Brain microvascular endothelial cell (primary cell): Measurements from ENCODE around the gene CNBP.

ENCODE experiments used
- DNase-seq: peaks from one replicate; pipeline ENCODE4 v3.0.0-alpha.2; 2020
- H3K27ac ChIP-seq: fragments of 250-450 bp; sonication (Bioruptor Pico); 2 replicates; pipeline ENCODE4 v1.5.1; 2020; ENCODE audit warnings: mild to moderate bottlenecking, moderate library complexity
- H3K27me3 ChIP-seq: fragments of 250-450 bp; sonication (Bioruptor Pico); replicated peaks from 2 replicates; pipeline ENCODE4 v1.5.1; 2020; ENCODE audit warnings: mild to moderate bottlenecking
- H3K36me3 ChIP-seq: fragments of 250-450 bp; sonication (Bioruptor Pico); replicated peaks from 2 replicates; pipeline ENCODE4 v1.5.1; 2020; ENCODE audit warnings: mild to moderate bottlenecking
- H3K4me3 ChIP-seq: 2 replicates; pipeline ENCODE4 v1.5.1; 2011; ENCODE audit warnings: low read depth, mild to moderate bottlenecking, control low read depth, low read length, moderate library complexity
- in situ Hi-C: cut with HindIII; loops from 2 replicates; pipeline ENCODE4 v1.10.0; 2017; ENCODE audit warnings: low sequenced_read_pairs, low pct_ligation_motif_present
- TF ChIP-seq, protein P1 (sequence below): IDR thresholded peaks from 2 replicates; pipeline ENCODE4 v1.5.1; 2011; ENCODE audit warnings: low read depth, mild to moderate bottlenecking, moderate library complexity, low read length, control low read depth, inconsistent platforms; ENCODE audit errors: missing control alignments

CNBP gene

DNA sequence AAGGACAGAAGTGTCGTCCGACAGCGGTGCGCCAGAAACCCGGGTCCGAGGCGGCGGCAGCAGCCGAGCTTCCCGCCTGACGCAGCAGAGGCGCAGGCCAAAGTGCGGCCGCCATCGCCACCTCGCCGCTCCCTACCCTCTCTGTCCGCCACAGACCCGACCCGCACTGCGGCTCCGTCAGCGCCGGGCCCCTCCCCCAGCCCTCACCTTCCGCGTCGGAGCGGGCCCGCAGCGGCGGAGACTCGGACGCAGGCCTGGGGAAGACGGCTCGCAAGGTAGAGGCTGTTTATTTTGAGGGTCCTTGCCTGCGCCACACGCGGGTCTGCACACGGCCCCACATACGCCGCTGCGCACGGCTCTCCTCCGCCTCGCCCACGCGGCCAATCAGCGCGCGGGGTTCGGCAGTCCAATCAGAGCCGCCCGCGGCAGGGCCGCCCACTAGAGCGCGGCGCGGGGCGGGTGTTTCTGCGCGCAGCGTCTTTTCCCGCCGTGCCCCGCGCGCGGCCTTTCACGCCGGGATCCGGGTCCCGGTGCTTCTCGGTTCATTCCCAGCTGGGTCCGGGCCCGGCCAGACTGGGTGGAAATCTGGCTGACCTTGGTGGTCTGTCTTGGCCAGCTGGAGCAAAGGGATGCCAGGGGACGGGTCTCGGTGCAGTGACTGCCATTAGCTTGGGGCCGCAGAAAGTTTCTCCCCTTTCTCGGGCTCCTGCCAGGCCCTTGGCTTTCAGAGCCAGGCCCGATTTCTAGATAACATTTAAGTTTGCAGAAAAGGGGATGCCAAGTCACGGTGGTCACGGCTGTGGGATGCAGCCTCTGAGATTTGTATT lies at the start of gene CNBP:
Gene CNBP (minus strand): TSS at position 328 of the 827 bp plus-strand sequence. CDS start 12,139 bp downstream, outside the sequence.
- peak; percentile 82 for DNase-seq
- Histone ChIP-seq H3K4me3 (peak within 1 kb of the TSS; percentile 99), H3K27ac (peak within 1 kb of the TSS; percentile 94), H3K27me3 (no peaks in the 10 kb centered on the region), H3K36me3 (peaks cover 11% of the 10 kb centered on the region)
- in situ Hi-C loops = no loop called here
- TF ChIP-seq, protein P1, sequence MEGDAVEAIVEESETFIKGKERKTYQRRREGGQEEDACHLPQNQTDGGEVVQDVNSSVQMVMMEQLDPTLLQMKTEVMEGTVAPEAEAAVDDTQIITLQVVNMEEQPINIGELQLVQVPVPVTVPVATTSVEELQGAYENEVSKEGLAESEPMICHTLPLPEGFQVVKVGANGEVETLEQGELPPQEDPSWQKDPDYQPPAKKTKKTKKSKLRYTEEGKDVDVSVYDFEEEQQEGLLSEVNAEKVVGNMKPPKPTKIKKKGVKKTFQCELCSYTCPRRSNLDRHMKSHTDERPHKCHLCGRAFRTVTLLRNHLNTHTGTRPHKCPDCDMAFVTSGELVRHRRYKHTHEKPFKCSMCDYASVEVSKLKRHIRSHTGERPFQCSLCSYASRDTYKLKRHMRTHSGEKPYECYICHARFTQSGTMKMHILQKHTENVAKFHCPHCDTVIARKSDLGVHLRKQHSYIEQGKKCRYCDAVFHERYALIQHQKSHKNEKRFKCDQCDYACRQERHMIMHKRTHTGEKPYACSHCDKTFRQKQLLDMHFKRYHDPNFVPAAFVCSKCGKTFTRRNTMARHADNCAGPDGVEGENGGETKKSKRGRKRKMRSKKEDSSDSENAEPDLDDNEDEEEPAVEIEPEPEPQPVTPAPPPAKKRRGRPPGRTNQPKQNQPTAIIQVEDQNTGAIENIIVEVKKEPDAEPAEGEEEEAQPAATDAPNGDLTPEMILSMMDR = no peak

DNA sequence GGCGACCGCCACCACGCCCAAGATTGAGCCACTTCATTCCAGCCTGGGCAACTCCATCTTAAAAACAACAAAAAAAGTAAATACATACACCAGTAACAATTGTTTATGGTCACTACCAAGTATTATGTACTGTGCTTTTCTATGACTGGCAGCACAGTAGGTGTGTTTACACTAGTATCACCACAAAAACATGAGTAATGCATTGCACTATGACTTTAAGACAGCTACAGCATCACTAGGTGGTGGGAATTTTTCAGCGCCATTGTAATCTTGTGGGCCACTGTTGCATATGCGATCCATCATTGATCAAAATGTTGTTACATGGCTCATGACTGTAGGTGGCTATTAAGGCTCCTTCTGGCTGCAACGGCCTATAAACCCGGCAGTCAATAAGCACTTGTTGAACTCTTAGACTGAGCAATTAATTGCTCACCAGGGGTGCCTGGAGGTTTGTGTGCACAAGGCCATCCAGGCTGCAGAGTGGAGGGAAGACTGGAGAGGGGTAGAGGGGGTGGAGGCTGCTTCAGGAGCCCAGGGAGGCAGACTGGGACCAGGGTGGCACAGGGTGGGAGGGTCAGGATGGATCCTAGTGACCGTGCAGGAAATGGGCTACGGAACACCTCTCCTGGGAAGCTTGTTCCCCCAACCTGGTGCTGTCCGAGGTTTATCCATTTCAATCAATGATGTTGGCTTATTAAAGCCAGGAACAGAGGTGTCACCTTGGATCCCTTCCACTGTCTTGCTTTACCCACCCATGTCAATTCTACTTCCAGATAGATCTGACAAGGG lies 47.8 kb upstream of the CNBP start:
- Histone ChIP-seq H3K27me3 (no peaks in the 10 kb centered on the region), H3K4me3 (no peak overlapping the region), H3K27ac (peak overlapping the region; percentile 33), H3K36me3 (no peaks in the 10 kb centered on the region)
- TF ChIP-seq, protein P1 = no peak
- peak; percentile 28 for DNase-seq
- in situ Hi-C loops = no loop called here

DNA sequence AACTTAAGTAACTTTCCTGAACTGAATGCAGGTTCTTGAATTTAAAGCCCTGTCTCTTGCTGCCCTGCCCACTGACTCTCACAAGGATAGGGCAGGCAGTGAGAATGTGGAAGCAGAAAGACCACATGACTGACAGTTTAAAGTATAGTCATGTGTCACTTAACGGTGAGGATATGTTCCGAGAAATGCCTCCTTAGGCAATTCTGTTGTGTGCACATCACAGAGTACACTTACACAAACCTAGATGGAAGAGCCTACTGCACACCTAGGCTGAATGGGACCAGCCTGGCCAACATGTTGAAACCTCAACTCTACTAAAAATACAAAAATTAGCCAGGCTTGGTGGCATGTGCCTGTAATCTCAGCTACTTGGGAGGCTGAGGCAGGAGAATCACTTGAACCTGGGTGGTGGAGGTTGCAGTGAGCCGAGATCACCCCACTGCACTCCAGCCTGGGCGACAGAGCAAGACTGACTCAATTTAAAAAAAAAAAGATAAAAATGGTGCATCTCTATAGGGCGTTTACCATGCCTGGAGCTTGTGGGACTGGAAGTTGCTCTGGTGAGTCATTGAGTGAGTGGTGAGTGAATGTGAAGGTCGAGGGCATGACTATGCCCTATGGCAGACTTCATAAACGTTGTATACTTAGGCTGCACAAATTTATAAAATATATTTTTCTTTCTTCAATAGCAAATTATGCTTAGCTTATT lies 46.8 kb upstream of the CNBP start:
- TF ChIP-seq, protein P1 = no peak
- no peak overlapping the region for H3K4me3 ChIP-seq
- no peaks in the 10 kb centered on the region for H3K36me3 ChIP-seq
- peak overlapping the region; percentile 53 for H3K27ac ChIP-seq
- DNase-seq = peak; percentile 84
- in situ Hi-C loops = no loop called here
- no peaks in the 10 kb centered on the region for H3K27me3 ChIP-seq

GRCh38 chr3:129228891-129229585 lies 45.3 kb upstream of the CNBP start:
- Histone ChIP-seq H3K27me3 (no peaks in the 10 kb centered on the region), H3K36me3 (no peaks in the 10 kb centered on the region), H3K27ac (peak overlapping the region; percentile 76), H3K4me3 (no peak overlapping the region)
- in situ Hi-C loops = no loop called here
- TF ChIP-seq, protein P1 = peak; percentile 28
- DNase-seq = peak; percentile 70

- in situ Hi-C loops = no loop called here
- peak overlapping the region; percentile 63 for H3K27ac ChIP-seq
- no peaks in the 10 kb centered on the region for H3K36me3 ChIP-seq
- TF ChIP-seq, protein P1 = no peak
- no peaks in the 10 kb centered on the region for H3K27me3 ChIP-seq
- no peak overlapping the region for H3K4me3 ChIP-seq
- DNase-seq = peak; percentile 92
Measured at GRCh38 chr3:129226374-129226773, 42.7 kb upstream of the CNBP start.
